Skeletal muscle satellite cell (primary cell): ENCODE measurements around the gene ACSF3.
"Not testable (repeated sequence)": the region's sequence is repeated elsewhere in the genome, so short reads cannot be mapped to it uniquely, and the experiment has no call there.

Source experiments
- H3K27me3 ChIP-seq: 2 replicates; pipeline ENCODE4 v1.7.0; 2013; ENCODE audit warnings: low read length; ENCODE audit not compliant: control insufficient read depth, insufficient read depth
- H3K36me3 ChIP-seq: 2 replicates; pipeline ENCODE4 v1.7.0; 2013; ENCODE audit warnings: mild to moderate bottlenecking, control low read depth, low read length; ENCODE audit not compliant: insufficient read depth
- H3K4me1 ChIP-seq: 2 replicates; pipeline ENCODE4 v1.7.0; 2013; ENCODE audit warnings: low read length; ENCODE audit not compliant: control insufficient read depth, insufficient read depth
- H3K4me2 ChIP-seq: 2 replicates; pipeline ENCODE4 v1.7.0; 2013; ENCODE audit warnings: mild to moderate bottlenecking, low read length
- H3K4me3 ChIP-seq: 2 replicates; pipeline ENCODE4 v1.7.0; 2013; ENCODE audit warnings: low read length
- H3K9ac ChIP-seq: 2 replicates; pipeline ENCODE4 v1.7.0; 2013; ENCODE audit warnings: mild to moderate bottlenecking, low read depth, low read length, moderate library complexity
- H3K9me3 ChIP-seq: replicated peaks from 2 replicates; pipeline ENCODE4 v1.7.0; 2013; ENCODE audit warnings: mild to moderate bottlenecking, control low read depth, low read length

ACSF3 gene

DNA sequence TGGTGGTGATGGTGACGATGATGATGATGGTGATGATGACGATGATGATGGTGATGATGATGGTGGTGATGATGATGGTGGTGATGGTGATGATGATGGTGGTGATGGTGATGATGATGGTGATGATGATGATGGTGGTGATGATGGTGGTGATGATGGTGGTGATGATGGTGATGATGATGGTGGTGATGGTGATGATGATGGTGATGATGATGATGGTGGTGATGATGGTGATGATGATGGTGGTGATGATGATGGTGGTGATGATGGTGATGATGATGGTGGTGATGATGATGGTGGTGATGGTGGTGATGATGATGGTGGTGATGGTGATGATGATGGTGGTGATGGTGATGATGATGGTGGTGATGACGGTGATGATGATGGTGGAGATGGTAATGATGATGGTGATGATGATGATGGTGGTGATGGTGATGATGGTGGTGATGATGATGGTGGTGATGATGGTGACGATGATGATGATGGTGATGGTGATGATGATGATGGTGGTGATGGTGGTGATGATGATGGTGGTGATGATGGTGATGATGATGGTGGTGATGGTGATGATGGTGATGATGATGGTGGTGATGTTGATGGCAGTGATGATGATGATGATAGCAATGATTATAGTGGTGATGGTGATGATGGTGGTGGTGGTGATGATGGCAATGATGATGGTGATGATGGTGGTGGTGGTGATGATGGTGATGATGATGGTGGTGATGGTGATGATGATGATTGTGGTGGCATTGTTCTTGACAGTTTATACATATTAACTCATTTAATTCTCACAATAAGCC is 24.6 kb upstream of the ACSF3 start:
- H3K4me3 ChIP-seq, H3K4me1 ChIP-seq, H3K9me3 ChIP-seq, H3K9ac ChIP-seq, H3K36me3 ChIP-seq, H3K4me2 ChIP-seq: not testable (repeated sequence)
- peaks cover 27% of the 10 kb centered on the region for H3K27me3 ChIP-seq

DNA sequence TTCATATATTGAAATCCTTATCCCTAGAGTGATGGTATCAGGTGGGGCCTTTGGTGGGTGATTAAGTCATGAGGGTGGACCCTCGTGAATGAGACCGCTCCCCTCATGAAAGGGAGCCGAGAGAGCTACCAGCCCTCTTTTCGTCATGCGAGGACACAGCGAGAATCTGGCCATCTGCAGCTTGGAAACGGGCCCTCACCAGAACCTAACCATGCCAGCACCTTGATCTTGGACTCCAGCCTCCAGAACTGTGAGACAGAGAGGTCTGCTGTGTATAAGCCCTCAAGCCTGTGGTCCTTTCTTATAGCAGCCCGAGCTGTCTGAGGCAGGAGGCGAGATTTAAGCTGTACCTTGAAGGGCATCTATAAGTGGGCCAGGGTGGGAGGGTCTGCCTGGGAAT is 23.7 kb upstream of the ACSF3 start:
- no peak overlapping the region for H3K4me3 ChIP-seq
- H3K4me1 ChIP-seq = no peaks in the 10 kb centered on the region
- H3K27me3 ChIP-seq = peaks cover 27% of the 10 kb centered on the region
- H3K9ac ChIP-seq = no peak overlapping the region
- no peak overlapping the region for H3K4me2 ChIP-seq
- H3K9me3 ChIP-seq = peaks cover 3% of the 10 kb centered on the region
- H3K36me3 ChIP-seq = no peaks in the 10 kb centered on the region

DNA sequence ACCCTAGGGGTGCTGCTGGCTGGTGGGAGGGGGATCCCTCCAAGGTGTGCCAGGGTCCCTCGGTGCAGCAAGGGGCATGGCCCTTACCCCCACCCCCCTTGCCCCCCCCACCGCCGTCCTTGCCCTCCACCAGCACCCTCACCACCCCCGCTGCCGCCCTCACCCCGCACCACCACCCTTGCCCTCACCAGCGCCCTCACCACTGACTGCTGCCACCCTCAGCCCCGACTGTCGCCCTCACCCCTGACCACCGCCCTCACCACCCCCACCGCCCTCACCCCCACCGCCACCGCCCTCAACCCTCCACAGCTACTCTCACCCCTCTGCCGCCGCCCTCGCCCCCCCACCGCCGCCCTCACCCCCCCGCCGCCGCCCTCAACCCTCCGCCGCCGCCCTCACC is 23.1 kb upstream of the ACSF3 start:
- Histone ChIP-seq H3K9me3 (peaks cover 6% of the 10 kb centered on the region), H3K9ac (no peak overlapping the region), H3K4me1 (no peaks in the 10 kb centered on the region), H3K4me2 (no peak overlapping the region), H3K36me3 (no peaks in the 10 kb centered on the region), H3K4me3 (no peak overlapping the region), H3K27me3 (peaks cover 27% of the 10 kb centered on the region)

- H3K9ac ChIP-seq = no peak overlapping the region
- no peaks in the 10 kb centered on the region for H3K4me1 ChIP-seq
- no peak overlapping the region for H3K4me3 ChIP-seq
- H3K36me3 ChIP-seq = no peaks in the 10 kb centered on the region
- H3K27me3 ChIP-seq = peaks cover 19% of the 10 kb centered on the region
- peaks cover 8% of the 10 kb centered on the region for H3K9me3 ChIP-seq
- H3K4me2 ChIP-seq = no peak overlapping the region
Observed at GRCh38 chr16:89071686-89072547, 21.7 kb upstream of the ACSF3 start.

DNA sequence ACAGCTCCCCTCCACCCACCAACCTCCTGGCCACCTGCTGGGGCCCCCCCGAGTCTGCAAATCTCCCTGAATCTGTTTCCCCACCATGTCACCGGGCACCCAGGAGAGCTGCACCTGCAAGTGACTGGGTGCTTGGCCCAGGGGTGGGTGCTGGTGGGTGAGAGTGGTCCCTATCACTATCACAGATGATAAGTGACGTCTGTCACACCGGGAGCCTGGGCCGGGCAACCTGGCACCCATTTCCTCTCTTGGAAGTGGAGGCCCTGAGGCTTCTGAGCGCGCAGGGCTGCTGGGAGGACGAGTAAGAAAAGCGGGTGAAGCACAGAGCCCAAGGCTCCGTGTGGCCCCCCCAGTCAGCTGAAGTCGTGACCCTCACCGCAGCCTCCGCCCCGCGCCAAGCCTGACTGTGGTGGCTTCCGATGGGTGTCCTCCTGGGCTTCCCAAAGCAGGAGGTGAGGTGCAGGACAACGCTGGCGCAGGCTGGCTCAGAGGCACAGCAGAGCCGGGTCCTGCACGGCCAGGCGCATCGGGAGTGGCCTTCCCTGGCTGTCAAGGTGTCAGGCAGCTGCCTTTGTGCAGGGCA is 21.0 kb upstream of the ACSF3 start:
- Histone ChIP-seq H3K4me1 (no peaks in the 10 kb centered on the region), H3K27me3 (peaks cover 13% of the 10 kb centered on the region), H3K9me3 (peaks cover 8% of the 10 kb centered on the region), H3K9ac (no peak overlapping the region), H3K4me2 (no peak overlapping the region), H3K4me3 (no peak overlapping the region), H3K36me3 (no peaks in the 10 kb centered on the region)

DNA sequence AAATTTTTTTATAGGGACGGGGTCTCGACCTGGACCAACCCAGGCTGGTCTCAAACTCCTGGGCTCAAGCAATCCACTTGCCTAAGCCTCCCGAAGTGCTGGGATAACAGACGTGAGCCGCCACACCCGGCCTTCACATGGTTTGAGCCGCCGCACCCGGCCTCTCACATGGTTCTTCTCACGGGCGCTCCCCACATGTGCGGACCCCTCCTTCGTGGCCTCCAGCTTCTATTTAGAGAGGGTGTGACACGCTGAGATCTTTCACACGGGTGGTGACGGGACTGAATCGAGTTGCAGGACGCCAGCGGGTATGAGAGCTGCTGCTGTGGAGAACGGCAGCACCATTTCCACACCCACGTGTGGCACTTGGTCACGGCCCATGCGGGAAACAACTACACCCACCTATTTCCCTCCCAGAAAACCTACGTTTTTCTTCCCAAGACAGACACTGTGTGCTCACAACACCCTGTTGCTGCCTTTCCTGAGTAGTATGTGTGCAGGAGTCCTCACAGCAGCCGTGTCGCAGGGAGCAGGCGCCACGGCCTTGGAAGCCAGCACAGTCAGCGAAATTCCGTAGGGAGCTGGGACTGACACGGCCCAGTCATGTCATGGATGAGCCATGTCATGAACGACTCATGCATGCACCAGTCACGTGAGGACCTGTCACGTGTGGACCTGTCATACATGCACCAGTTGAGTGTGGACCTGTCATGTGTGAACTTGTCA is 20.1 kb upstream of the ACSF3 start:
- Histone ChIP-seq H3K9ac (no peak overlapping the region), H3K27me3 (peaks cover 7% of the 10 kb centered on the region), H3K4me1 (no peaks in the 10 kb centered on the region), H3K9me3 (peaks cover 8% of the 10 kb centered on the region), H3K4me3 (no peak overlapping the region), H3K36me3 (no peaks in the 10 kb centered on the region), H3K4me2 (no peak overlapping the region)

GRCh38 chr16:89074072-89074674 is 19.5 kb upstream of the ACSF3 start:
- not testable (repeated sequence) for H3K9me3 ChIP-seq, H3K9ac ChIP-seq, H3K4me3 ChIP-seq, H3K4me1 ChIP-seq, H3K27me3 ChIP-seq, H3K36me3 ChIP-seq, H3K4me2 ChIP-seq

- H3K4me2 ChIP-seq = no peak overlapping the region
- H3K9me3 ChIP-seq = peaks cover 8% of the 10 kb centered on the region
- H3K27me3 ChIP-seq = peaks cover 17% of the 10 kb centered on the region
- H3K36me3 ChIP-seq = no peaks in the 10 kb centered on the region
- no peak overlapping the region for H3K4me3 ChIP-seq
- H3K9ac ChIP-seq = no peak overlapping the region
- no peaks in the 10 kb centered on the region for H3K4me1 ChIP-seq
Observed at GRCh38 chr16:89074803-89075688, 18.6 kb upstream of the ACSF3 start.

GRCh38 chr16:89076159-89076558 is 17.5 kb upstream of the ACSF3 start:
- H3K9ac ChIP-seq = no peak overlapping the region
- peaks cover 8% of the 10 kb centered on the region for H3K9me3 ChIP-seq
- peaks cover 28% of the 10 kb centered on the region for H3K27me3 ChIP-seq
- H3K4me3 ChIP-seq = no peak overlapping the region
- H3K4me2 ChIP-seq = no peak overlapping the region
- H3K4me1 ChIP-seq = no peaks in the 10 kb centered on the region
- no peaks in the 10 kb centered on the region for H3K36me3 ChIP-seq

GRCh38 chr16:89077076-89077475 is 16.6 kb upstream of the ACSF3 start:
- Histone ChIP-seq H3K4me2 (no peak overlapping the region), H3K4me3 (no peak overlapping the region), H3K9me3 (peaks cover 8% of the 10 kb centered on the region), H3K27me3 (peaks cover 27% of the 10 kb centered on the region), H3K36me3 (no peaks in the 10 kb centered on the region), H3K4me1 (no peaks in the 10 kb centered on the region), H3K9ac (no peak overlapping the region)
